SIG-M5 treated with dmso at 0.1 percent for 504 hours (cell line): ENCODE results near the gene PI4K2A.
"Not testable (repeated sequence)": the region's sequence is repeated elsewhere in the genome, so short reads cannot be mapped to it uniquely, and the experiment has no call there.

Experiments
- DNase-seq: peaks from one replicate; lab custom pipeline; 2025; ENCODE audit not compliant: unreplicated experiment; lab: John Stamatoyannopoulos, UW

The PI4K2A gene

DNA sequence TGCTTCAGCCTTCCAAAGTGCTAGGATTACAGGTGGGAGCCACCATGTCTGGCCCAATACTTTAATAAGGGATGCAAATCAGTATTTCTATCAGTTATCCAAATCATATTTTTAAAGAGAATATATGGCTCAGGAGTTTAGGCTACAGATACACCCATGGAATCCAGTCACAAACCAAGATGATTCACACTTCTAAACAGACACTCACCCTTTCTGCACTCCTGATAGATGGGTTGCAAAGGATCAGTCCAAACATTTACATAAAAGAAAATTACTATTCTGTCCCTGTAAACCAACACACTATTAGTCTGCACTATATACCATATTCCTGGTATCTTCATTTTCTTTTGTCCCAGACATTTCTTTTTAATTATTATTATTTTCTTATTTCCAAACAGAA, 9.4 kb upstream of the PI4K2A start:
- DNase-seq: no peak

DNA sequence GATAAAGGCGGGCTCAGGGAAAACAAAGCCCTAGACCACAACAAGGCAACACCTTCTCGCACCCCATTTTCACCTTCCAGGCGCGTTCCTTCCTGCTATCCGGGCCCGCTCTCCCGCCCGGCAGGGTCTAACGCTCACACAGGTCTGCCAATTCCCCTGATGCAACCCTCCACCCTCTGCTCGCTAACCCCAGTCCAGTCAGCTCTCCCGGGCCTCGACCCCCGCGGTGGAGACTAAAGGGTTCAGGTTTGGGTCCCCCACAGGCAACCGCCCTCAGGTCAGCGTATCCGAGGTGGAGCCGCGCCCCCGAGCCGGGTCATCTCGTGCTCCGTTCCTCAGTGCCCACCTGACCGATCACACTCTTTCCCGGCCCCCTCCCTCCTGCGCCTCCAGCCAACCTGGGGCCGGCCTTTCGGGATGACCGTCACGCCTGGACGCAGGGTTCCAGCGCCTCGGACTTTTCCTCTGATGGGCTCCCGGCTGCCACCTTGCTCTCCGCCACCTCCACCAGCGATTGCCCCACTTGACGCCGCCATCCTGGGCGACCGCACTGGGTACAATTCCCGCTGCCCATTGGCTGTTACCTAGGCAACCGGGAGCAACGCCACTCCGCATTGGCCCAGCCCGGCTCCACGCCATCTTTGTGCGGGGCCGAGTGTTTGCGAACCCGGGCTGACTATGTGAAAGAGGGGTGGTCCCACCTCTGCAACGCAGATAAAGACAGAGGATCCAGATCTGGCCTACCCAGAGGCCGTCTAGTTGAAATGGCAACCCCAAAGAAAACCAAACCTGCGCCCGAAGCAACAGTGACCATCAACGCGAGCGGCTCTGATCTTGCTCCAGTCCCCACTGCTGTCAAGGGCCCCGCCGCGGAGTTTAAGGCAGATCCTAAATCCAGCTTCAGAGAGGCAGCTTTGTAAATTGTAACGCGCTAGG, 7.3 kb upstream of the PI4K2A start, which contains the start of gene MORN4:
Gene MORN4 (minus strand): TSS at position 552 of the 936 bp plus-strand sequence. CDS start 13,847 bp downstream, outside the sequence.
- peak; percentile 88 for DNase-seq

DNA sequence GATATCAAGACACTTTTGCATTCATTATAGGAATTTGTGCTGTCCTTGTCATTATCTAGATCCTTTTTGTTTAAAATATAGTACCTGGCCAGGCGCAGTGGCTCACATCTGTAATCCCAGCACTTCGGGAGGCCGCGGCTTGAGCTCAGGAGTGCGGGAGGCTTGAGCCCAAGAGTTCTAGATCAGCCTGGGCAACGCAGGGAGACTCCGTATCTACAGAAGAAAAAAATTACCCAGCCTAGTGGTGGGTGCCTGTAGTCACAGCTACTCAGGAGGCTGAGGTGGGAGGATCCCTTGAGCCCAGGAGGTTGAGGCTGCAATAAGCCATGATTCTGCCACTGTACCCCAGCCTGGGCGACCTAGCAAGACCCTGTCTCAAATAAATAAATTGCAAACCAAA, 6.5 kb upstream of the PI4K2A start:
- DNase-seq: peak; percentile 34

DNA sequence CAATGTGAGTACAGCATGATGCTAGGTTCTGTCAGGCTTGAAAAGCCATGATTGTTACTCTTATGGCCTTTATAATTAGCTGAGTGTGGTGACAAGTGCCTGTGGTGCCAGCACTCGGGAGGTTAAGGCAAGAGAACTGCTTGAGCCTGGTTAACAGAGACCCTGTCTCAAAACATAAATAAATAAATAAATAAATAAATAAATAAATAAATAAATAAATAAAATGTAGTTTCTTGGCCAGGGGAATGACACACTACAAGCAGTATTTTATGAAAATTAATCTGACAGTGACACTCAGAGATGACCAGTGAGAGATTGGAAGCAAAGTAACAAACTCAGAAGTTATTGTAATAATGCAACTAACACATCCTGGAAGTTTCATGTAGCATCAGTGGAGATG, 4.9 kb upstream of the PI4K2A start:
- DNase-seq: no peak

DNA sequence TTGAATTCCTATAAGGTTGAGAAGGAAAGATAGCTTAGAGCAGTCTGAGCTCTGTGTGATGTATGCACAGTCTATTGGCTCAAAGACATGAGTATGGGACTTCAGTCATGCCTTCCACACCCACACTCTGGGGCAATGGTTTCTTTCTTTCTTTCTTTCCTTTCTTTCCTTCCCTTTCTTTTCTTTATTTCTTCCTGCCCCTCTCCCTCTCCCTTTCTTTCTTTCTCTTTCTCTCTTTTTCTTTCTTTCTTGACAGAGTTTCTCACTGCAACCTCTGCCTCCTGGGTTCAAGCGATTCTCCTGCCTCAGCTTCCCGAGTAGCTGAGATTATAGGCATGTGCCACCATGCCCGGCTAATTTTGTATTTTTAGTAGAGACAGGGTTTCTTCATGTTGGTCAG, 1.4 kb upstream of the PI4K2A start:
- not testable (repeated sequence) for DNase-seq

DNA sequence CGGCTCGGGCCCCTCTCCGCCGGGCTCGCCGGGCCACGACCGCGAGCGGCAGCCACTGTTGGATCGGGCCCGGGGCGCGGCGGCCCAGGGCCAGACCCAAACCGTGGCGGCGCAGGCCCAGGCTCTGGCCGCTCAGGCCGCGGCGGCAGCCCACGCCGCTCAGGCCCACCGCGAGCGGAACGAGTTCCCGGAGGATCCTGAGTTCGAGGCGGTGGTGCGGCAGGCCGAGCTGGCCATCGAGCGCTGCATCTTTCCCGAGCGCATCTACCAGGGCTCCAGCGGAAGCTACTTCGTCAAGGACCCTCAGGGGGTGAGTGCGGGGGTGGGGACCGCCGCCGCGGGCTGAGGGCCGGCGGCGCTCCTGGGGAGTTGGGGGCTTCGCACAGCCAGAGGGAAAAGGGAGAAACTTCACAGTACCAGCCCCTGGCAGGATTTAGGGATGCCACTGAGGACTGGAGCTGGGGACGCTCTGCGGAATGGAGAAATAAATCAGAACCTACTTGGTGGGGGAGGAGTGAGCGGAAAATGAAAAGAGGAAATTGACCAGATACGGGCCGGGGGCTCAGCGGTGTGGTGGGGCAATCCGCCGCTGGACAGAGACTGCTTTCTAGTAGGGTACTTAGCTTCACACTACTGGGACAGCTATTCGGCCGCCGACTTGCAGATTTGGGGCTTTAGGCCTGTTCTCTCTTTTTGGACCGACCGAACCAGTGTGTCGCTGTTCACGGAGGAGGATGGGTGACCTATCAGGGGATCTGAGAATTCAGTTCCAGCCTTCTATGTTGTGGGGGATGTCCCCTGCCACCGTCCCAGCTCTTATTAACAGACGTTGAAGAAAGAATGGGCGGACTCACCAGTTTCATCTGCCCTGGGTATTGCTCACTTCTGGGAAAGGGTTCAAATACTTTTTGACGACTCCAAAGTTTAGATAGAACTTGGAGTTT, 669 bp downstream of the PI4K2A start:
- DNase-seq: peak; percentile 29

DNA sequence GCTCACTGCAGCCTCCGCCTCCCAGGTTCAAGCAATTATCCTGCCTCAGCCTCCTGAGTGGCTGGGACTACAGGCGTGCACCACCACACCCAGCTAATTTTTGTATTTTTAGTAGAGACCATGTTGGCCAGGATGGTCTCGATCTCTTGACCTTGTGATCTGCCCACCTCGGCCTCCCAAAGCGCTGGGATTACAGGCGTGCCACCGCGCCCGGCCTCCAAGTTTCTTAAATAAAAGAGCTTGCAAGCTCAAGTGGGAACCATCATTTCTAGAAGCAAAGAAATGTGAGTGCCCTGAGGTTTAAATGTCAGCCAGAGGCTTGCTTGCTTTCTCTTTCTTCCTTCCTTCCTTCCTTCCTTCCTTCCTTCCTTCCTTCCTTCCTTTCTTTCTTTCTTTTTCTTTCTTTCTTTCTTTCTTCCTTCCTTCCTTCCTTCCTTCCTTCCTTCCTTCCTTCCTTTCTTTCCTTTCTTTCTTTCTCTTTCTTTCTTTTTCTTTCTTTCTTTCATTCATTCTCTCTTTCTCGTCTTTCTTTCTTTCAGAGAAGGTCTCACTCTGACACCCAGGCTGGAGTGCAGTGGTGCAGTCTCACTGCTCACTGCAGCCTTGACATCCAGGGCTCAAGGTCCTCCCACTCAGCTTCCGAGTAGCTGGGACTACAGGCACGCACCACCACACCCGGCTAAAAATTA, 2.1 kb downstream of the PI4K2A start:
- DNase-seq: not testable (repeated sequence)

DNA sequence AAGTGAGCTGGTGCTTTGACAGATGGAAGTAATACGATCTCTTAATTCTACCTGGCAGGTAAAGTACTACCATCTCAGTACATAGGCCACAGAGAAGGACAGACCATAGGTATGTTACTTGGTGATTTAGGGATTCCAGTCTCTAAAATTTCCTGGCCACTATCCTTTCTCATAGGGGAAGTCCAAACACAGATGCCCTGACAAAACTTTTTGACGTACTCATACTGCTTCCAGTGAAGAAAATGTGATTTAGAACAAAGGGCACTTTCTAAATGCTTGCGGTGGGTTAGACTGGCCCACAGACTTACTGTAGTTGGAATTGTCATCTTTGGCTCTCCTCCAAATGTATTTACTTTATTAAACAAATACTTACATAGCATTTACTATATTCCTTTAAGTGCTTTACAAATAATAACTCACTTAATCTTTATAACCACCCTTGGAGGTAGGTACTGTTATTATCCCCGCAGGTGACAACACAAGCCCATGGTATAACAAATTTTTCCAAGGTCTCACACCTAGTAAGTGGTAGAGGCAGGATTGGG, 3.0 kb downstream of the PI4K2A start:
- DNase-seq: no peak

DNA sequence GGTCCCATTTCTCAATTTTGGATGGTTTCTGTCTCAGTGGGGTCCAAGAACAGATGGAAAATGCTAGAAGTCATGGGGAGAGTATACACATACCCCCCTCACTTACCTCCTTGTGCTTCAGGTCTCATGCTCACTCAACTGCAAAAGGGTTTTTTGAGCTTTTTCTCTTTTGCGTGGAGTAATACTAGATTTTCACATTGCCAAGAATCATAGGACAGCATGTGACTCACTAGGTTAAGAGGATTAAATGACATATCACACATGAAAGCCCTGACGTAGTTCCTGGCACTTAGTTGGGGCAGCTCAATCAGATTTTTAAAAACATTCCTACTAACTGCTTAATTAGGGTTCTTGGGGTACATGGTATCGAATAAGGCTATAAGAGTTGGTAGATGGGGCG, 4.5 kb downstream of the PI4K2A start:
- DNase-seq: no peak

DNA sequence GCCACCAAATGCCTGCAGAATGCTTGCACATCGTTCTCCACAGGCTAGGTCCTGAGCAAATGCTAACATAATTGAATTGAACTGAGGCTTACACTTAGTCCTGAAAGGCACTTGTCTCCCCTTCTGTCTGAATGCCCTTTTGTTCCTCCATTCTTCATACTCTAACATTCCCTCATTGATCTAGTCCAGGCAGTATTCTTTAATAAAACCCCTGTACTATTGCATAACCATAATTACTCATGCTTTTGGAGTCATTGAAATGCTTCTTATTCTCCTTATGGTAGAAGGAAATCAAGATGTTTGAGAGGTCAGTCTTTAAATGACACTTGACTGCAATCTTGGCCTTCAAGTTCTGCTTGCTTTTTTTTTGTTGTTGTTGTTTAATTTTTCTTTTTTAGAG, 7.1 kb downstream of the PI4K2A start:
- DNase-seq: no peak

DNA sequence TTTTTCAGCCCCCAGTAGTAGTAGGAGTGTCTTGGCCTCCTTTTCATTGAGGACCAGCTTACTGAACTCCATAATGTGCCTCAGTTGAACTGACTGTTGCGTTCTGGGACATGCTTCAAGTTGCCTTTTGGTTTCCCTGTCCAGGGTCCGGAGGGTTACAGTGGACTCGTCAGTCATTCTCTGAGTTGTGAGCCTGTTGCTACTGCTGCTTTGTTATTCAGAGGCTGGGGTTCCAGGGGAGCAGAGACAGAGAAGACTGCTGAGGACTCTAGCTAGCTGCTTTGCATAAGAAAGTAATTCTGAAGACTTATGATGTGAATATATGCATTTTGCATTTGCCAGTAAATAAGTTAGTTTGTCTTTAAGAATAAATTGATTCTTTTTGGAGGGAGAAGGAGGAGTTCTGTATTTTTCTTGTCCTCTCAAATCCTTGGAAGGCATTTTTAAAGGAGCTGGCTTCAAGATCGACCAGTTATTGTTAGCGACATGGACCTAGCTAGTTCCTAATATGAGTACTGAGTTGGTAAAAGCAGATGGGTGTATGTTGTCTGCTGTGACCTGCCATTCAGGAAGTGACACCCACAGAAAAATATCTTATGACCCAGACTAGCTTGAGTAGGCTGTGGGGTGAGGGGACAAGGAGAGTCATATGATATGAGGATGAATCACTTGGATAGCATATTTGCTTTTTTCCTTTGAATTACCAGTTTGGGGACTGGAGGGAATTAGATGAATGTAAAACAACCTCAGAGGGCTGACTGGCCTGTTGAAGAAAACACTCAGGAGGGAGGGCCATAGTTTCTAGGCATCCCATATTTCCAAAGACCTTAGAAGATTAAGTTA, 8.3 kb downstream of the PI4K2A start:
- peak; percentile 32 for DNase-seq

DNA sequence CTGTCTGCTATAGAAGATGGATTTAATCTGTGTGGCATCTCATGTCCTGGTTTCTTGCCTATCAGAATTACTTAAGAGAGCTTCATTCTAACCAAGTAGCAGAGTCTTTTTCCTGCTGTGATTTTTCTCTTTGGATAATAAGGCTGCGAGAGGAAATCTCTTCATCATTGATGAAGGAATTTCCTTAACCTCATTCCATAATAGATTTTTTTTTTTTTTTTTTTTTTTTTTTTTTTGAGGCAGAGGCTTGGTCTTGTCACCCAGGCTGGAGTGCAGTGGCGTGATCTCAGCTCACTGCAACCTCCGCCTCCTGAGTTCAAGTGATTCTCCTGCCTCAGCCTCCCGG, 8.9 kb downstream of the PI4K2A start:
- not testable (repeated sequence) for DNase-seq

DNA sequence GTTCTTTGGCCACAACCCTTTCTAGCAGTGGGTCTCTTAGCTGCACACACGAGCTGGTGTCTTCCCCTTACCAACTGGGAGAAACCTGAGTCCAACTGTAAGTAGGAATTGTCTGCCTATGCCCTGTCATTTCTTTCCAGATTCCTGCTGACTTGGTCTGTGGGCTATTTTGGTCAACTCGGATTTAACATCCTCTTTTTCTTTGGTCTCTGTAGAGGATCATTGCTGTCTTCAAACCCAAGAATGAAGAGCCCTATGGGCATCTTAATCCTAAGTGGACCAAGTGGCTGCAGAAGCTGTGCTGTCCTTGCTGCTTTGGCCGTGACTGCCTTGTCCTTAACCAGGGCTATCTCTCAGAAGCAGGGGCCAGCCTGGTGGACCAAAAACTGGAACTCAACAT, 10.3 kb downstream of the PI4K2A start:
- DNase-seq: no peak

DNA sequence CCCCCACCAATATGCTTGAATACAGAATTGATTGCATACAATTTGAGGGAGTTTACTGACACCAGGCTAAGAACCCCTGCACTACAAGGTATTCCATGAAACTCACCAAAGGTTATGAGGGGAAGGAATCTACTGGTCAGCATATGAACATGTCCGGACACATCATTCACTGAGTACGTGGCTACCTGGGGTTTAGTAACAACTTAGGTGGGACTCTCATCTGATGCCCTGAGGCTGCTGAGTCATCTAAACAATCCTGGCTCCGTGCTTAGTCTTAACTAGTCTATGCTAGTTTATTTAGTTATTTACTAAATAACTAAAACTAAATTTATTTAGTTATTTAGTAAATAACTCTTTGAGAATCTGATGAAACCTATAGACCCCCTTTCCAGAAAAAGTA, 11.3 kb downstream of the PI4K2A start:
- DNase-seq: no peak

DNA sequence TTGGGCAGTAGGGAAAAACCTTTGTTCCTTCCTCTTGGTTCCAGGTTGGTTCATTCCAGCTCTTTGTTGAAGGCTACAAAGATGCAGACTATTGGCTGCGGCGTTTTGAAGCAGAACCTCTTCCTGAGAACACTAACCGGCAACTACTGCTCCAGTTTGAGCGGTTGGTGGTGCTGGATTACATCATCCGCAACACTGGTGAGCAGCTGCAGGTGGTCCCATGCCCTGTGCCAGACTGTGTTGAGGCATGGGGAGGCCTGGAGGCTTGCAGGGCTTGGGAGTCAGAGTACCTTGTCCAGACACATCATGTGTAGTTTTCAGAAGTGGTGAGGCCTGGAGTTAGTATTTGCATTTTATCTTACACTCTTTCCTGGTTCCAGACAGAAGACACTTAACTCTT, 16.3 kb downstream of the PI4K2A start:
- peak; percentile 65 for DNase-seq

DNA sequence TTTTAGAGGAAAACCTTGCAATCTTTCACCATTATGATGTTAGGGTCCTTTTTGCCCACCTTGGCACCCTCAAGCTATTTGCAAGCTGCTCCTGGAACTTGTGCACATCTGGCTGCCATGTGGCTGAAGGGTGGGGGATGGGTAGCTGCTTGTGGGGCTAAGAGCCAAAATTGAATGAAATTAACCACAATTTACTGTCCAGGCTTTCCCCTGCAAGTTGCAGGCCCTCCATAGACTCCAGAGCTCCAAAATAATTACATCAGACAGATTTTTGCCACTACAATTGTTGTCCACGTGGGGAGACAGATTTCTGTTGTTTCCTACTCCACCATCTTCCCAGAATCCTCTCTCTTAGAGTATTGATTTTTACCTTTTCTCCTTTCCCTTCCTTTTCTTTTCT, 19.1 kb downstream of the PI4K2A start:
- DNase-seq: no peak

DNA sequence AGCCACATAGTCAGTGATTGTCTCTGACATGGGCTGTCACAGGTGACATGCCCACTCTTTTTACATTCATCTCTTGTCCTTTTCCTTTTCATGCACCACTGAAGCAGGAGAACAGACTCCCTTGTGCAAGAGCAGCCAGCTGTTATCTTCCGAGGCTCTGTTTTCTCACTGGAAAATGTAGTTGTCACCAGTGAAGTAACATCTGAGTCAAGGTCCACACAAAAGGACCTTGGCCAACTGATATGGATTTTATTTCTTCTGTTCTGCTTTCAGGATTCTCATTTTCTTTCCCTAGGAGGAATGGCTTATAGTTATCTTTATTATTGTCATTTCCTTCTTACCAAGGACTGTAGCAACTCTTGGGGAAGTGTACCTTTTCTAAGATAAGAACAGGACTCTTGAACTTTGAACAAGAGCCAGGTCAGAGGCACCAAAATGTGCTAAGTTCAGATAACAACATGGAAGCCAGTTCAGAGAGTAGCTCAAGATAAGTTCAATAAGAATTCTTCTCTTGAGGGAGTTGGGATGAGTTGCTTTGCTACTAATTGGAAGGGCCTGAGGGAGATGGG, 23.9 kb downstream of the PI4K2A start:
- DNase-seq: no peak

DNA sequence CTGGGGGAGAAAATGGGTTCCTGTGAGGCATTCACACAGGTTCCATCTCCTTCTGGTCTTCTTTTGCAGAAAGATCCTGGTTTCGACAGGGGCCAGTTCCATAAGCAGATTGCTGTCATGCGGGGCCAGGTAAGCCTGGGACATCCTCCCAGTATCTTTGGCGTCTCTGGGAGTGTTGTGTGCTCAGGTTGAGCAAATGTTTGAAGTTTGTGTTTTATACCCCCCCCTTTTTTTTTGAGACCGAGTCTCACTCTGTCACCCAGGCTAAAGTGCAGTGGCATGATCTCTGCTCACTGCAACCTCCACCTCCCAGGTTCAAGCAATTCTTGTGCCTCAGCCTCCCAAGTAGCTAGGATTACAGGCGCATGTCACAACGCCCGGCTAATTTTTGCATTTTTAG, 26.5 kb downstream of the PI4K2A start:
- no peak for DNase-seq

DNA sequence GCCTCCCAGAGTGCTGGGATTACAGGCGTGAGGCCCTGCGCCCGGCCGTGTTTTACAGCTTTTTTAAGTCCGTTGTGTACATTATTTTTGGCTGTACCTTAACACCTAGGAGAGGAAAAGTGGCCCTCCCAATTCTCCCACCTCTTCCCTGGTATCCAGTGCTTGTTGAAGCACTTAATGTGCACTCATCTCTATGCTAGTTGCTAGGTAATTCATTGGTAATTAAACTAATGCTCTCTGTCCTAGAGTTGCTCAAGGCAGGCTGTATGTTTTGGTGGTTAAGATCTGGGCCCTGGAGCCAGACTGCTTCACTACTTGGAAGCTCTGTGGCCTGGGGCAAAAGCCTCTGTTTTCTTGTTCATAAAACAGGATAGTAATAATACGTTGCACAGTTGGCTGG, 27.0 kb downstream of the PI4K2A start:
- no peak for DNase-seq

DNA sequence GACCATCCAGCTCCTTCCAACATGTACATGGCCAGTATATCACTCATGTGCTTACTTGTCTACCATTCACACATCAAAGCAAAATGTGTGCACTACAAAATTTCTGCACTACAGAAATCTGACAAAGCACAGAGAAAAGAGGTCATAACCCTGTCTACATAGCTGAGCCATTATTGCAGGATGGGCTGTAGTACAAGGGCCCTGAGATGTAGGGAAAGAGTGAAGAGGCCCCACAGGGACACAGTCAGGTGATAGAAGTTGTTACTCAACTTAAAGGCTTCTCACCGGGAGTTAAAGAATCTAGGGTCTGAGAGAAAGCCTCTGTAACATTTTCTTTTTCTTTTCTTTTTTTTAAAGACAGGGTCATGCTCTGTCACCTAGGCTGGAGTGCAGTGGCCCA, 29.1 kb downstream of the PI4K2A start:
- no peak for DNase-seq
